Upper lobe of left lung (tissue), 6 donors: ENCODE measurements around the gene STRADB. TPM values are rescaled to one million over a fixed set of nuclear protein-coding genes. Genes with fewer than 3 reads are reported as not detected.

Experiments
- ATAC-seq, 2 donors: fragments of 200-7000 bp; cut with Tn5 transposase; one replicate each; pipeline ENCODE4 v1.9.1; 2022; ENCODE audit warnings: mild to moderate bottlenecking in 2 of 2, moderate library complexity in 2 of 2; ENCODE audit not compliant: low FRiP score in 2 of 2
- DNase-seq, 2 donors: peaks; one replicate each; pipeline ENCODE4 v3.0.0-alpha.2; 2019 to 2020
- H3K27ac ChIP-seq, 4 donors: fragments of 200-600 bp; sonication (generic); one replicate each; pipeline ENCODE4 v1.5.1; 2016 to 2019
- H3K27me3 ChIP-seq, 4 donors: fragments of 200-600 bp; sonication (generic); one replicate each; pipeline ENCODE4 v1.5.1; 2017 to 2019
- H3K36me3 ChIP-seq, 4 donors: fragments of 200-600 bp; sonication (generic); one replicate each; pipeline ENCODE4 v1.5.1; 2016 to 2019
- H3K4me1 ChIP-seq, 4 donors: fragments of 200-600 bp; sonication (generic); one replicate each; pipeline ENCODE4 v1.5.1; 2018 to 2019
- H3K4me3 ChIP-seq, 4 donors: fragments of 200-600 bp; sonication (generic); one replicate each; pipeline ENCODE4 v1.5.1; 2017 to 2019; ENCODE audit warnings: mild to moderate bottlenecking in 2 of 4, moderate library complexity in 1 of 4
- H3K9me3 ChIP-seq, 4 donors: fragments of 200-600 bp; sonication (generic); one replicate each; pipeline ENCODE4 v1.5.1; 2018 to 2019
- CTCF ChIP-seq, 6 experiments: fragments of 450-650 bp in 4 of 6; fragments of 200-600 bp in 2 of 6; sonication (generic) in 2 of 6; IDR thresholded peaks; one replicate each; pipeline ENCODE4 v1.5.1; 2016 to 2019; ENCODE audit warnings: antibody characterized with exemption in 6 of 6
- EP300 ChIP-seq, 4 donors: sonication (generic); formaldehyde crosslinking; IDR thresholded peaks; one replicate each; pipeline ENCODE4 v1.5.1; 2017; ENCODE audit warnings: antibody characterized with exemption in 4 of 4, control low read depth in 2 of 4
- POLR2A ChIP-seq, 4 donors: fragments of 450-650 bp; IDR thresholded peaks; one replicate each; pipeline ENCODE4 v1.5.1; 2016 to 2017; ENCODE audit warnings: antibody characterized with exemption in 4 of 4, mild to moderate bottlenecking in 2 of 4
- POLR2AphosphoS5 ChIP-seq, 2 donors: sonication (generic); formaldehyde crosslinking; IDR thresholded peaks; one replicate each; pipeline ENCODE4 v1.5.1; 2017; ENCODE audit warnings: antibody characterized with exemption in 2 of 2
- WGBS, 2 donors: methylation state at CpG; one replicate each; pipeline ENCODE4 v1.1.5; 2017 to 2018; 5-methylcytosine and 5-hydroxymethylcytosine counted together
- small RNA-seq, 4 donors: library from RNA; depleted of rRNA; stranded (forward); fragments of <200 nt; gene quantifications; one replicate each; pipeline ENCODE3, GENCODE V24; 2016
- total RNA-seq, 6 donors: library from RNA; depleted of rRNA in 4 of 6; stranded (reverse); fragments of >200 nt in 4 of 6; gene quantifications; one replicate each; pipeline versions ENCODE4 v1.1.0 to v1.2.1, GENCODE V29; 2016 to 2021
- donor health status: DM: no; HTN: no; CAD: no; lungs with moderate emphysema.
- donor health status: DM: no; HTN: yes; CAD: no; lungs with severe emphysema.

The STRADB gene
- total RNA-seq, 6 donors from 2014 or later: 6.8 to 36.2 (median 21.7) TPM

- H3K27me3 ChIP-seq: no peaks in the 10 kb centered on the region
- peaks cover 0 to 12% (median 9%) of the 10 kb centered on the region in 4 donors for H3K9me3 ChIP-seq
- no peak overlapping the region for H3K4me3 ChIP-seq
- ATAC-seq (no peak), DNase-seq (no peak)
- 92 to 96% methylated on average over 2 of the region's 2 CpGs for WGBS, 2 donors
- H3K36me3 ChIP-seq: no peaks in the 10 kb centered on the region
- no peak for TF ChIP-seq EP300 (IDR thresholded peaks at IDR 0.05)
- TF ChIP-seq POLR2AphosphoS5 (IDR thresholded peaks at IDR 0.05): no peak
- TF ChIP-seq CTCF (IDR thresholded peaks at IDR 0.05): no peak
- TF ChIP-seq POLR2A (IDR thresholded peaks at IDR 0.05): no peak
- no peaks in the 10 kb centered on the region for H3K4me1 ChIP-seq
- H3K27ac ChIP-seq: no peak overlapping the region
Observed at GRCh38 chr2:201520201-201520600, 68.7 kb downstream of the STRADB start.

GRCh38 chr2:201522965-201523364 is 71.4 kb downstream of the STRADB start:
- DNase-seq (peak in 1 of 2 donors; percentile 22), ATAC-seq (no peak)
- Histone ChIP-seq H3K4me1 (no peaks in the 10 kb centered on the region), H3K4me3 (no peak overlapping the region), H3K36me3 (no peaks in the 10 kb centered on the region), H3K27ac (no peak overlapping the region), H3K27me3 (no peaks in the 10 kb centered on the region), H3K9me3 (peaks cover 0 to 17% (median 10%) of the 10 kb centered on the region in 4 donors)
- 92 to 100% methylated on average over 1 to 5 of the region's 5 CpGs for WGBS, 2 donors
- TF ChIP-seq POLR2AphosphoS5 (IDR thresholded peaks at IDR 0.05): no peak

- Histone ChIP-seq H3K4me3 (no peak overlapping the region), H3K27me3 (no peaks in the 10 kb centered on the region), H3K27ac (no peak overlapping the region), H3K4me1 (no peaks in the 10 kb centered on the region), H3K9me3 (peaks cover 0 to 18% (median 10%) of the 10 kb centered on the region in 4 donors), H3K36me3 (no peaks in the 10 kb centered on the region)
- ATAC-seq (no peak), DNase-seq (no peak)
- WGBS, 2 donors: 0% methylated on average over 1 of the region's 1 CpG
- TF ChIP-seq EP300 (IDR thresholded peaks at IDR 0.05): no peak
- TF ChIP-seq POLR2A (IDR thresholded peaks at IDR 0.05): no peak
- TF ChIP-seq CTCF (IDR thresholded peaks at IDR 0.05): no peak
- no peak for TF ChIP-seq POLR2AphosphoS5 (IDR thresholded peaks at IDR 0.05)
Observed at GRCh38 chr2:201523506-201523905, 72.0 kb downstream of the STRADB start.

Small RNA genes lying within 50 kb of the gene (small RNA-seq; reads per million reads assigned to genes)
- 0 reads per million in 4 donors for gene RF00019

Other genes with a start within 250 kb of the STRADB start
- gene CASP8, start 191.2 kb upstream of the STRADB start, total RNA-seq: 10 to 100 TPM; 23.7 to 81.7 (median 40.6) TPM
- 10 to 100 TPM in 2 of 6 donors, 1 to 10 TPM in 4; 1.1 to 19.4 (median 6.7) TPM for gene FLACC1, start 94.4 kb upstream of the STRADB start, total RNA-seq
- gene TRAK2, start 282 bp upstream of the STRADB start, total RNA-seq: 10 to 100 TPM; 23.5 to 58.7 (median 47.0) TPM
- gene TMEM237, start 191.8 kb downstream of the STRADB start, total RNA-seq: 10 to 100 TPM in 5 of 6 donors, 1 to 10 TPM in 1; 8.2 to 17.0 (median 13.9) TPM
- 1 to 10 TPM in 1 of 6 donors, under 1 TPM in 4, not detected in 1; 0.13 to 2.1 (median 0.15) TPM for gene MPP4, start 246.9 kb downstream of the STRADB start, total RNA-seq